Measurements from ENCODE around the gene TJP2.

Gene TJP2

DNA sequence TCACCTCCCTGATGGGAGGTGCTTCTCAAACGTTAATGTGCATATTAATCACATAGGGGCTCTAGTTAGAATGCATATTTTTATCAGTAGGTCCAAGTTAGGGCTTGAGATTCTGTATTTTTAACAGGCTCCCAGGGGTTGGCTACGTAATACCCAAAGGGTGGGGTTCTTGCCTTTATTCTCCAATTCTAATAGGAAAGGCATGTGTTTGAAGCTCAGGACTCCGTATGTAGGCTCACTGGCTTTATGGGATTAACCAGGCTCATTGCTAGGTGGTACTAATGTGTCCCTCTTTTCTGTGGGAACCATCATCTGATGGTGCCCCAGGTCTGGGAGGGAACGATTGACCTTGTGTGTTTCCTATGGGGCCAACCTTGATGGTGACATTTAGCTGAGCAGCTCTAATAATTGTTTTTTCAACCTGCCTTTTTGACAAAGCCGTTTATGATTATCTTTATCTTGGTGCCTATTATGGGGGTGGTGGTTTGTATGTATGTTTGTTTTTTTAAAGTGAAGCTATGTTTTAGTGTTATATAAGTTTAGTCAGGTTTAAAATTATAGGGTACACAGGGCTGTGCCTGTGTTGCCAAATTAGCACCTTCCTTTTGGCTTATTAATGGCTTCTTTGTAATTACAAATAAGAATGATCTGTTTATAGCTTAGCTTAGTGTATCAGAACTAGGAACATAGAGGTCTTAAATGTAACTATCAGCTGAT is 20.8 kb downstream of the TJP2 start:
- no peaks in the 10 kb centered on the region for H3K36me3 ChIP-seq
- H3K4me3 ChIP-seq (ENCODE audit: low read depth, low read length): no peak overlapping the region
- no peaks in the 10 kb centered on the region for H3K27me3 ChIP-seq (ENCODE audit: insufficient read depth, low read depth, severe bottlenecking)
- H3K9me3 ChIP-seq (ENCODE audit: severe bottlenecking): no peaks in the 10 kb centered on the region
- no peak overlapping the region for H3K27ac ChIP-seq
- DNase-seq: no peak
- TF ChIP-seq, protein P1, sequence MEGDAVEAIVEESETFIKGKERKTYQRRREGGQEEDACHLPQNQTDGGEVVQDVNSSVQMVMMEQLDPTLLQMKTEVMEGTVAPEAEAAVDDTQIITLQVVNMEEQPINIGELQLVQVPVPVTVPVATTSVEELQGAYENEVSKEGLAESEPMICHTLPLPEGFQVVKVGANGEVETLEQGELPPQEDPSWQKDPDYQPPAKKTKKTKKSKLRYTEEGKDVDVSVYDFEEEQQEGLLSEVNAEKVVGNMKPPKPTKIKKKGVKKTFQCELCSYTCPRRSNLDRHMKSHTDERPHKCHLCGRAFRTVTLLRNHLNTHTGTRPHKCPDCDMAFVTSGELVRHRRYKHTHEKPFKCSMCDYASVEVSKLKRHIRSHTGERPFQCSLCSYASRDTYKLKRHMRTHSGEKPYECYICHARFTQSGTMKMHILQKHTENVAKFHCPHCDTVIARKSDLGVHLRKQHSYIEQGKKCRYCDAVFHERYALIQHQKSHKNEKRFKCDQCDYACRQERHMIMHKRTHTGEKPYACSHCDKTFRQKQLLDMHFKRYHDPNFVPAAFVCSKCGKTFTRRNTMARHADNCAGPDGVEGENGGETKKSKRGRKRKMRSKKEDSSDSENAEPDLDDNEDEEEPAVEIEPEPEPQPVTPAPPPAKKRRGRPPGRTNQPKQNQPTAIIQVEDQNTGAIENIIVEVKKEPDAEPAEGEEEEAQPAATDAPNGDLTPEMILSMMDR (IDR thresholded peaks at IDR 0.05; ENCODE audit: low read depth, low read length): no peak

DNA sequence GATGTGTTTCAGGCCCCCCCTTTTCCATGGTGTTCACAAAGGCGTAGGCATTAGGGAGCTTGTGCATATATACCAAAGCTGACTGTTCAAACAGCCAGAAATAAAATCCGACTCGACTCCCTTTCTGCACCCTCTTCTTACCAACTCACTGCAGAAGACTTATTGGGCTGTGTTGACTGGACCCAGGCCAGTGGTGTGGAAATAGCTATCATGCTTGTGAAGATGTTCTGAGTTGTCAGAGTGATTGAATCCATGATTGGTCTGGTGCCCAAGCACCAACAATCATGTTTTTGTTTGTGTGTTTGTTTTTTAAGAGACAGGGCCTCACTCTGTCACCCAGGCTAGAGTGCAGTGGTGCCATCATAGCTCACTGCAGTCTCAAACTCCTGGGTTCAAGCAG is 21.6 kb downstream of the TJP2 start:
- Histone ChIP-seq H3K36me3 (no peaks in the 10 kb centered on the region), H3K9me3 (ENCODE audit: severe bottlenecking) (no peaks in the 10 kb centered on the region), H3K27me3 (ENCODE audit: insufficient read depth, low read depth, severe bottlenecking) (no peaks in the 10 kb centered on the region), H3K4me3 (ENCODE audit: low read depth, low read length) (no peak overlapping the region), H3K27ac (no peak overlapping the region)
- TF ChIP-seq, protein P1 (IDR thresholded peaks at IDR 0.05; ENCODE audit: low read depth, low read length): no peak
- DNase-seq: no peak

DNA sequence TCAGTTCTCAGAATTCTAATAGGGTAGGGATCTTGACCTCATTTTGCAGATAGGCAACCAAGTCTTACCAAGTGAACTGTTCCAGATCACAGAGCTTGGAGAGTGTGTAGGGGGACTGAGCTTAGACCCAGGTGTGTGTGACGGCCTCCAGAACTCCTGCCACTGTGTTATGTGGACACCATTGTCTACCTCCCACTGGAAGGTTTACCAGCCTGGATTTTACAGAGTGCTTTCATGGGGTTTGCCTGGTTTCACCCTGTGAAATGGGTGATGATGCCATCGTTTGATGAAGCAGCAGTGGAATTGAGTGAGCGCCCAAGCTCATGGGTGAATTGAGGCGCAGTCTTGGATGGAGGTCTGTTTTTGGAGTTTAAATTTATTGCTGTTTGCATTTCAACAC is 23.6 kb downstream of the TJP2 start:
- no peaks in the 10 kb centered on the region for H3K9me3 ChIP-seq (ENCODE audit: severe bottlenecking)
- no peak for DNase-seq
- no peak overlapping the region for H3K27ac ChIP-seq
- H3K27me3 ChIP-seq (ENCODE audit: insufficient read depth, low read depth, severe bottlenecking): no peaks in the 10 kb centered on the region
- no peak overlapping the region for H3K4me3 ChIP-seq (ENCODE audit: low read depth, low read length)
- TF ChIP-seq, protein P1 (IDR thresholded peaks at IDR 0.05; ENCODE audit: low read depth, low read length): no peak
- no peaks in the 10 kb centered on the region for H3K36me3 ChIP-seq

DNA sequence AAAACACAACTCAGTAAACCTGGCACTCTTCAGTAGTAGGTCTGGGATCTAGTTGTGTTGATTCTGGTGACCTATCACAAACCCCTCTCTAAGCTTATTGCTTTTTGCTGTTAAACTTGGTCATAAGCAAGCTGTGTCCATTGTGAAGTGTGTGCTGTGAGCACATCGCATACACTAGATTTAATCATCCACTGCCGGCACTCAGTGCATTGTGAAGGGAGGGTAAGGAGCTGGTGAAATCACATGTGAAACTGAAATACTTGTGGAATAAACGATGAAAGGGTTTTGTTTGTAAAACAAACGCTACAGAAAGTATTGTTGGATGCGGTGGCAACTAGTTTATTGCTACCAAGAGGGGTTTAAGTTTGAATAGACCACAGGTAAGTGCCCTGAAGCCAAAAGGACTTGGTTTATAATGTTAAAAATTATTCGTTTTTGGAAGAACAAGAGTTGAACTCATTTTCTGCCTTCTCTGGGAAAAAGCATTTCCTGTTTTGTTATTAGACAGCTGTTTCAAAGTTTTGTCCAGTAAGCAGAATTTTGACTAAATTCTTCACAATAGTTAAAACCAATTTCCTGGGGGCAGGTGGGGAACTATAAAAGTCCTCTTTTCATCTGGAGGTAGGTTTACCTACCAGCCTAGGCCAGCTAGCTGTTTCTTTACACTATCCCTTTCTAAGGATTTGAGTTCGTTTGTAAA is 24.6 kb downstream of the TJP2 start:
- TF ChIP-seq, protein P1 (IDR thresholded peaks at IDR 0.05; ENCODE audit: low read depth, low read length): no peak
- DNase-seq: no peak
- Histone ChIP-seq H3K27me3 (ENCODE audit: insufficient read depth, low read depth, severe bottlenecking) (no peaks in the 10 kb centered on the region), H3K4me3 (ENCODE audit: low read depth, low read length) (no peak overlapping the region), H3K27ac (no peak overlapping the region), H3K36me3 (no peaks in the 10 kb centered on the region), H3K9me3 (ENCODE audit: severe bottlenecking) (no peaks in the 10 kb centered on the region)

DNA sequence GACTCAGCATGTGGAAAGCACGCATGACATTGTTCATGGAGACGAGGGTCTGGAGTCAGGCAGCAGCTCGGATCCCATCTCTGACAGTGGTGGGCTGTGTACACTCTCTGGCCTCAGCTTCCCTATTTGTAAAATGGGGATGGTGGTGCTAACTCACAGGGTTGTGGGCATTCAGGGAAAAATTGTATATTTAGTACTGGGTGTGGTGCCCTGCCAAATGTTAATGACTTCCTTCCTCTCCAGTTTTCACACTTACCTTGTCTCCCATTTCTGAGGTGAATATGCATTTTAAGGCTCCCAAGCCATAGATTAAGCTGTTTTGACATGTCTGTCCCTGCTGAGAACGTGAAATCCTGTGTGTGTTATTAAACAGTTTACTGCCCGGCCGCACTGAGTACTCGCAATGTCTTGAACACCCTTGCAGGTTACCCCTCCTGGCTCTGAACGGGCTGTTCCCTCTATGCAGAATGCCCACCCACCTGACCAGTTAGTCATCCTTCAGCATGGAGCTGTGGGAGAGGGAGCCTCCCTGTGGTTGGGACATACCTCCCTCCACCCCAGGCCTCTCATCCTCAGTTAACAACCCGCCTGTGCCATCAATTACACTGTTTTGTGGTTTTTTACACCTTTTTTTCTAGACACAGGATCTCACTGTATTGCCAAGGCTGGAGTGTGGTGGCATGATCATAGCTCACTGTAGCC is 25.8 kb downstream of the TJP2 start:
- Histone ChIP-seq H3K9me3 (ENCODE audit: severe bottlenecking) (no peaks in the 10 kb centered on the region), H3K36me3 (no peaks in the 10 kb centered on the region), H3K27ac (no peak overlapping the region), H3K4me3 (ENCODE audit: low read depth, low read length) (no peak overlapping the region), H3K27me3 (ENCODE audit: insufficient read depth, low read depth, severe bottlenecking) (no peaks in the 10 kb centered on the region)
- TF ChIP-seq, protein P1 (IDR thresholded peaks at IDR 0.05; ENCODE audit: low read depth, low read length): no peak
- no peak for DNase-seq

Measured in WERI-Rb-1 (cell line).